ENCODE measurements around the gene GGT6. TPM values are rescaled to one million over a fixed set of nuclear protein-coding genes. Genes with fewer than 3 reads are reported as not detected.

Gene GGT6
- total RNA-seq, 1 donor from 2014 or later: not detected

- H3K27me3 ChIP-seq (ENCODE audit: low read depth): no peaks in the 10 kb centered on the region
- DNase-seq: no peak
- H3K36me3 ChIP-seq: peaks cover 70% of the 10 kb centered on the region
- H3K4me1 ChIP-seq: peaks cover 58% of the 10 kb centered on the region
- intact Hi-C loops (cut with micrococcal nuclease): no loop called here
- peak overlapping the region; percentile 80 for H3K27ac ChIP-seq (replicated peaks)
- H3K4me3 ChIP-seq: peak overlapping the region; percentile 21
- no peaks in the 10 kb centered on the region for H3K9me3 ChIP-seq (replicated peaks)
- TF ChIP-seq CTCF (IDR thresholded peaks at IDR 0.05; ENCODE audit: borderline replicate concordance): no peak
Observed at GRCh38 chr17:4541328-4542002, 18.9 kb downstream of the GGT6 start.

GRCh38 chr17:4540687-4541327 lies 19.6 kb downstream of the GGT6 start:
- Histone ChIP-seq H3K4me1 (peaks cover 64% of the 10 kb centered on the region), H3K9me3 (replicated peaks) (no peaks in the 10 kb centered on the region), H3K4me3 (peak overlapping the region; percentile 21), H3K27me3 (ENCODE audit: low read depth) (no peaks in the 10 kb centered on the region), H3K36me3 (peaks cover 63% of the 10 kb centered on the region), H3K27ac (replicated peaks) (peak overlapping the region; percentile 80)
- intact Hi-C loops (cut with micrococcal nuclease): no loop called here
- DNase-seq: no peak
- no peak for TF ChIP-seq CTCF (IDR thresholded peaks at IDR 0.05; ENCODE audit: borderline replicate concordance)

GRCh38 chr17:4540224-4540651 lies 20.1 kb downstream of the GGT6 start:
- H3K27ac ChIP-seq (replicated peaks): peak overlapping the region; percentile 80
- peak; percentile 36 for TF ChIP-seq CTCF (IDR thresholded peaks at IDR 0.05; ENCODE audit: borderline replicate concordance)
- no peak for DNase-seq
- H3K27me3 ChIP-seq (ENCODE audit: low read depth): no peaks in the 10 kb centered on the region
- no peaks in the 10 kb centered on the region for H3K9me3 ChIP-seq (replicated peaks)
- peaks cover 70% of the 10 kb centered on the region for H3K4me1 ChIP-seq
- intact Hi-C loops (cut with micrococcal nuclease): no loop called here
- peak overlapping the region; percentile 21 for H3K4me3 ChIP-seq
- H3K36me3 ChIP-seq: peaks cover 58% of the 10 kb centered on the region

- H3K4me3 ChIP-seq: peak overlapping the region; percentile 21
- TF ChIP-seq CTCF (IDR thresholded peaks at IDR 0.05; ENCODE audit: borderline replicate concordance): no peak
- H3K27ac ChIP-seq (replicated peaks): peak overlapping the region; percentile 80
- intact Hi-C loops (cut with micrococcal nuclease): no loop called here
- peaks cover 75% of the 10 kb centered on the region for H3K4me1 ChIP-seq
- no peak for DNase-seq
- no peaks in the 10 kb centered on the region for H3K27me3 ChIP-seq (ENCODE audit: low read depth)
- no peaks in the 10 kb centered on the region for H3K9me3 ChIP-seq (replicated peaks)
- peaks cover 54% of the 10 kb centered on the region for H3K36me3 ChIP-seq
Observed at GRCh38 chr17:4539576-4540223, 20.7 kb downstream of the GGT6 start.

GRCh38 chr17:4539025-4539424 lies 21.4 kb downstream of the GGT6 start:
- Histone ChIP-seq H3K27me3 (ENCODE audit: low read depth) (no peaks in the 10 kb centered on the region), H3K4me3 (no peak overlapping the region), H3K9me3 (replicated peaks) (no peaks in the 10 kb centered on the region), H3K36me3 (peaks cover 47% of the 10 kb centered on the region), H3K27ac (replicated peaks) (peak overlapping the region; percentile 84), H3K4me1 (peaks cover 82% of the 10 kb centered on the region)
- intact Hi-C loops (cut with micrococcal nuclease): no loop called here
- DNase-seq: no peak
- no peak for TF ChIP-seq CTCF (IDR thresholded peaks at IDR 0.05; ENCODE audit: borderline replicate concordance)

All from left ventricle myocardium inferior (tissue), 1 donor.